Ovary (tissue), 9 donors: Measurements from ENCODE around the gene RNF214. TPM values are rescaled to one million over a fixed set of nuclear protein-coding genes. Genes with fewer than 3 reads are reported as not detected.
A peak's percentile ranks its signal among the peaks of the same experiment; 100 is the strongest.

ENCODE experiments used
- DNase-seq, 5 donors: peaks; one replicate each; pipeline ENCODE4 v3.0.0-alpha.2; 2019 to 2020
- H3K27ac ChIP-seq, 2 donors: fragments of 200-600 bp; one replicate each; pipeline versions ENCODE4 v1.5.1 to v1.8.0; 2019 to 2022
- H3K27me3 ChIP-seq: fragments of 200-600 bp; one replicate; pipeline ENCODE4 v1.8.0; 2022
- H3K36me3 ChIP-seq: fragments of 200-600 bp; sonication (generic); one replicate; pipeline ENCODE4 v1.5.1; 2019
- H3K4me1 ChIP-seq: one replicate; pipeline ENCODE4 v1.8.1; 2013; ENCODE audit warnings: mild to moderate bottlenecking, moderate library complexity; ENCODE audit not compliant: insufficient read depth
- H3K4me3 ChIP-seq: fragments of 200-600 bp; sonication (generic); one replicate; pipeline ENCODE4 v1.5.1; 2017
- H3K9me3 ChIP-seq, 2 donors: fragments of 200-600 bp in 1 of 2; sonication (generic) in 1 of 2; one replicate each; pipeline versions ENCODE4 v1.5.1 to v1.8.1; 2013 to 2019; ENCODE audit warnings: mild to moderate bottlenecking in 1 of 2, moderate library complexity in 1 of 2
- CTCF ChIP-seq, 3 donors: fragments of 450-650 bp in 2 of 3; fragments of 200-600 bp in 1 of 3; IDR thresholded peaks; one replicate each; pipeline versions ENCODE4 v1.5.1 to v1.8.0; 2016 to 2022; ENCODE audit warnings: antibody characterized with exemption in 3 of 3, mild to moderate bottlenecking in 1 of 3
- EP300 ChIP-seq: sonication (generic); formaldehyde crosslinking; IDR thresholded peaks from one replicate; pipeline ENCODE4 v1.6.1; 2017; ENCODE audit warnings: antibody characterized with exemption
- POLR2A ChIP-seq: fragments of 450-650 bp; IDR thresholded peaks from one replicate; pipeline ENCODE4 v1.6.1; 2017; ENCODE audit warnings: antibody characterized with exemption, mild to moderate bottlenecking, moderate library complexity
- WGBS, 3 donors: extraction: QIAGEN DNeasy Blood & Tissue Kit in 1 of 3; methylation state at CpG; one replicate each; pipeline versions ENCODE4 v1.1.5 to v1.1.7; 2013 to 2017; 5-methylcytosine and 5-hydroxymethylcytosine counted together
- intact Hi-C, 4 donors: fragments of 100-400 bp; cut with DNase I; formaldehyde crosslinking; loops; one replicate each; pipeline versions ENCODE4 v1.11.0 to v1.15.1; 2022 to 2023
- polyA plus RNA-seq, 2 donors: library from polyadenylated mRNA; stranded (reverse); fragments of 200-250 nt in 1 of 2; fragments of 350-450 nt in 1 of 2; fragmentation: Illumina TruSeq in 1 of 2; extraction: RNeasy Lipid Tissue Mini Kit (QIAGEN cat#74804) in 1 of 2; gene quantifications; one replicate each; pipeline ENCODE4 v1.2.3, GENCODE V29; 2013 to 2014
- total RNA-seq, 7 donors: library from RNA; depleted of rRNA in 2 of 7; stranded (reverse); fragments of >200 nt in 2 of 7; fragmentation: NEBNext Ultra II Directional in 3 of 7; extraction: Animal tissue kit (Norgen Biotek cat#: 25700) in 3 of 7; gene quantifications; one replicate each; pipeline versions ENCODE4 v1.1.0 to v1.2.4, GENCODE V29; 2016 to 2023
- donor health status: DM: no; HTN: no; CAD: no; lungs with moderate emphysema.
- donor health status: DM: no; HTN: no; CAD: no.
- donor health status: Bipolar disorder and iron deficiency.
- donor health status: DM: yes; HTN: yes; CAD: no.
- donor health status: DM: no; HTN: no; CAD: no.
- donor health status: DM: yes; HTN: yes; CAD: no.

RNF214 gene
- total and polyA plus RNA-seq, 9 donors: 9.7 to 40.9 (median 27.3) TPM

- Histone ChIP-seq H3K4me1 (peaks cover 18% of the 10 kb centered on the region), H3K36me3 (no peaks in the 10 kb centered on the region), H3K9me3 (no peaks in the 10 kb centered on the region), H3K27ac (peak overlapping the region; percentile 13 to 70), H3K4me3 (peak overlapping the region; percentile 20), H3K27me3 (no peaks in the 10 kb centered on the region)
- TF ChIP-seq POLR2A (no peak), CTCF (IDR thresholded peaks at IDR 0.05) (no peak), EP300 (no peak)
- DNase-seq: peak in 2 of 5 donors; percentile 31 to 41
- intact Hi-C loops: no loop called here
- 29 to 36% (median 36%) methylated on average over 12 of the region's 12 CpGs for WGBS, 3 donors
Observed at GRCh38 chr11:117299351-117300282, 67.1 kb downstream of the RNF214 start.

GRCh38 chr11:117300283-117300663 is 67.8 kb downstream of the RNF214 start:
- 4 to 8% (median 8%) methylated on average over 16 to 17 of the region's 17 CpGs for WGBS, 3 donors
- Histone ChIP-seq H3K9me3 (no peaks in the 10 kb centered on the region), H3K4me3 (peak overlapping the region; percentile 20), H3K27me3 (no peaks in the 10 kb centered on the region), H3K36me3 (no peaks in the 10 kb centered on the region), H3K27ac (peak overlapping the region in 1 of 2 donors; percentile 70), H3K4me1 (peaks cover 18% of the 10 kb centered on the region)
- intact Hi-C loops: no loop called here
- DNase-seq: peak; percentile 81 to 86 (median 85)
- TF ChIP-seq EP300 (no peak), CTCF (IDR thresholded peaks at IDR 0.05) (no peak), POLR2A (no peak)

GRCh38 chr11:117300773-117301172 is 68.3 kb downstream of the RNF214 start:
- no peaks in the 10 kb centered on the region for H3K27me3 ChIP-seq
- peak overlapping the region; percentile 20 for H3K4me3 ChIP-seq
- H3K9me3 ChIP-seq: no peaks in the 10 kb centered on the region
- TF ChIP-seq POLR2A (no peak), EP300 (no peak), CTCF (IDR thresholded peaks at IDR 0.05) (no peak)
- peaks cover 18% of the 10 kb centered on the region for H3K4me1 ChIP-seq
- peak in 1 of 5 donors; percentile 40 for DNase-seq
- H3K36me3 ChIP-seq: no peaks in the 10 kb centered on the region
- WGBS, 3 donors: 7 to 13% (median 9%) methylated on average over 5 of the region's 5 CpGs
- H3K27ac ChIP-seq: peak overlapping the region in 1 of 2 donors; percentile 70
- intact Hi-C loops: no loop called here

GRCh38 chr11:117302228-117302627 is 69.8 kb downstream of the RNF214 start:
- Histone ChIP-seq H3K4me3 (no peak overlapping the region), H3K27me3 (no peaks in the 10 kb centered on the region), H3K36me3 (no peaks in the 10 kb centered on the region), H3K9me3 (no peaks in the 10 kb centered on the region), H3K4me1 (peaks cover 18% of the 10 kb centered on the region), H3K27ac (no peak overlapping the region)
- TF ChIP-seq POLR2A (no peak), EP300 (no peak), CTCF (IDR thresholded peaks at IDR 0.05) (no peak)
- WGBS, 3 donors: 79 to 83% (median 79%) methylated on average over 7 of the region's 7 CpGs
- peak in 1 of 5 donors; percentile 10 for DNase-seq
- intact Hi-C loops: no loop called here
